SW 1271 (cell line): Measurements from ENCODE around the gene ZNF692.
A peak's percentile ranks its signal among the peaks of the same experiment; 100 is the strongest.

Source experiments
- DNase-seq, 2 experiments: peaks; one replicate each; lab custom pipeline; 2025; lab: John Stamatoyannopoulos, UW

Gene ZNF692

DNA sequence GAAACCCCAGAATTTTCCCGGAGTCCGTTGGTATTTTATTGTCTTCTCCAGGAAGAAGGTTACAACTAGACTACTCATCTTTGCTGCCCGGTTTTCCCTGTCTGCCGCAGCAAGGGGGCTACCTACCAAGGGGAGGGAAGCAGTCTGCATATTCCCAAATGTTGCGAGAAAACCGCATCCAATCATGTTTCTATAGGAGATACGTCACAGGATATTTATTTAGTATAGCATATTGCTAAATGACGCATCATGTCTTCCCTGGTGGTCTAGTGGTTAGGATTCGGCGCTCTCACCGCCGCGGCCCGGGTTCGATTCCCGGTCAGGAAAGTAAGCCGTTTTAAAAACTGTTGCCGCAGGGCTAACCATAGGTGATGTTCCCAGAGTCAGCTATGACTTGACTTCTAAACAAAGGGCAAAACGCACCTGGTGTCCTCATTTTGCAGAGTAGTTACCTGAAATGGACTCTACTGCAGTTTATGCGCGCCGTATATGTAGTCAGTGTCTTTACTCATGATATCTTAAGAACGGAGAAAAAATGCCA lies 15.2 kb upstream of the ZNF692 start:
- peak; percentile 99 to 100 for DNase-seq

DNA sequence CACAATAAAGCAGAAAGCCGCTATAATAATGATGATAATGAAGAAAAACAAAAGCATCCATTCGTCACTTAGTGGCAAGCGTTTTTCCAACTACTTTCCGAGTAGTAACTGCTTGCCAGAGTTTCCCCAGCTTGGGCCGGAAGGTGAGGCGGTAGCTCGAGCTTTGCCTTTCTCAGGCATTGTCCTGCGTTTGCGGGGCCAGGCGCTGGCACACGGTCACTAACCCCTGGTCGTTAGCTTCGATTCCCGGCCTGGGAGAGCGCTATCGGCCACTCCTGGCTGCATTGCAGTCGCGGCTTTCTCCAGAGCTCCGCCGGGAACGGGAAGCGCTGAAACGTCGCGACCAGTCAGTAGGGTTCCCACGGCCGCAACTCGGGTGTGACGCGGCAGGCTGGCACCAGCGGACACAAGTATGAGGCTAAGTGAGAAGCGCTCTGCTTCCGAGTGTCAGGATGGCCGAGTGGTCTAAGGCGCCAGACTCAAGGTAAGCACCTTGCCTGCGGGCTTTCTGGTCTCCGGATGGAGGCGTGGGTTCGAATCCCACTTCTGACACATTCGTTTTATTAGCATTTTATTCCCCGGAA lies 14.6 kb upstream of the ZNF692 start:
- DNase-seq: peak; percentile 99 to 100

DNA sequence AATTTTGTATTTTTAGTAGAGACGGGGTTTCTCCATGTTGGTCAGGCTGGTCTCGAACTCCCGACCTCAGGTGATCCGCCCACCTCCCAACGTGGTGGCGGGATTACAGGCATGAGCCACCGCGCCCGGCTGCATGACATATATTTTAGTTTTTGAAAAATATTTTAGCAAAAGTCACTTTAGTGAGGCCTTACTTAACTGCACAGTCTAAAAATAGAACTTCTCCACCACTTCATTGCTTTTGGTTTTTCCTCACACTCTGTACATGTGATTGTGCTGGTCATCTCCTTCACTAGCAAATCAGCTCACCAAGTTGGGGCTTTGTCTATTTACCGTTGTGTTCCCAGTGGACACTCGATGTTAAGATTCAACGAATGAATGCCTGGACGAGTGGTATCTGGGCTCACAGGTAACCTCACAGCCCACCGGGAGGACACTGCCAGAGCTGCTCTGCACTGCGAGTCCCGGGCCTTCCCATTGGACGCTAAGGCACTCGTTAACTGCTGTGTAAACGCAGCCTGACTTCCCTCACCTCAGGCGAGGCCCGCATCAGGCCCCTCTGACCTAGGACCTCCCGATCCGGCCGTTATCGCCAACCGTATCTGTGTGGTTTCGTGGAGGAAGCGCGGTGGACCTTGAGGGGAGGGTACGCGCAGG lies 14.0 kb upstream of the ZNF692 start:
- peak; percentile 68 to 90 for DNase-seq

DNA sequence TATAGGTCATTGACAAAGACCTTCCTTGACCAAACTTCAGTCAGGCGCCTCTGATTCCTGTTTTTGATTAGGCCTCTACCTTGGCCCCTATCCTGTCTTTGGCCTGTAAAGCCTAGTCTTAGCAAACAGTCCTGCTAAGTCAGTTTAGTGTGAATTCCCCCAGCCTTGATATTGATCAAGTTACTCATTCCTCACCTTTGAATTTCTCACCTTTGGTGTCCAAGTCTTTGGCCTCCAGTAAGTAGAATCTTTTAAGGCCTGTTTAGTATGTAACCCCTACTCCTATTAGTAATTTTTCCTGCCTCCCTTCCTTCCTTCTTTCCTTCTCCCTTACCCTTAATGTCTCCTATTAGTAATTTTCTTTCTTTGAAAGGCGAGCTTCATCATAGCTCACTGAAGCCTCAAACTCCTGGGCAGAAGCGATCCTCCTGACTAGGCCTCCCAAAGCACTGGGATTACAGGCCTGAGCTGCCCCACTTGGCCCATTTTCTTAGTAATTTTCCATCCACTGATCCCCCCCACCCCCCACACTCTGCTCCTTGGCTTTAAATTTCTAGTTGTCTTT lies 13.0 kb upstream of the ZNF692 start:
- DNase-seq: no peak

DNA sequence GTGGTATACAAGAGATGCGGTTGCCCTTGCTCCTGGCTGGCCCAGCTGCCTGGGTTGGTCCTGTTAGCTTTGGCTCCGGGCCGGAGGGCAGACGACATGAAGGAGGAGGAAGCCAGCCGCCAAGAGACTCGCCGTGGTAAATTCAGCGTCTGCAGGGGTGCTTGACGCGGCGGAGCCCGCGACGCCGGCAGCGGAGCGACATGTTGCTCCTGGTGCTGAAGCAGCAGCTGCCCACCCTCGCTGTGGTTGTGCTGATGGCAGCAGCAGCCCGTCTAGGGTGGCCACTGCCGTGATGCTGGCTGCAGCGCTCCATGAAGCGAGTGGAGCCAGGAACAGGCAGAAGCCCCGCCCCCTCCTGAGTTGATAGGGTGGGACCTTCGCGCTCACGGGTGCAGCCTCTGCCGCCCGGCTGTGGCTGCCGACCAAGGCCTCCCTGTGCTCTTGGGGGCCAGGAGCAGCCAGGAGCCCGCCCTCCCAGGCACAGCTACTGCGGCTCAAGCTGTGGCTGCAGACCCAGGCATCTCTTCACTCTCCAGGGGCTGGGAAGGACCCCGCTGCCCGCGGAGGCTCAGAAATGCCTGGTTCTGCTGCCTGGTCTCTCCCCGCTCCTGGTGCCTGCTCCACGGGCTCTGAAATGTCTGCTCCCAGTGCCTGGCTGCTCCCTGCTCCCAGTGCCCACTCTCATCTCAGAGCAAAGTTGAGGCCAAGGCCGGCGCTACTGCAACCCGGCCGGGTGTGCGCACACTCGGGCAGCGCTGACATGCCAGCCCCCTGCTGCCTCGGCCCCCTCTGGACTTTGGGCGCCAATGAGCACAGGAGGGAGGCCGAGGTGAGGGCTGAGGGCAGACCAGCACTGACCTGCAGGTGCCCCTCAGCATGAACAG lies 4.4 kb upstream of the ZNF692 start:
- peak; percentile 55 to 76 for DNase-seq

DNA sequence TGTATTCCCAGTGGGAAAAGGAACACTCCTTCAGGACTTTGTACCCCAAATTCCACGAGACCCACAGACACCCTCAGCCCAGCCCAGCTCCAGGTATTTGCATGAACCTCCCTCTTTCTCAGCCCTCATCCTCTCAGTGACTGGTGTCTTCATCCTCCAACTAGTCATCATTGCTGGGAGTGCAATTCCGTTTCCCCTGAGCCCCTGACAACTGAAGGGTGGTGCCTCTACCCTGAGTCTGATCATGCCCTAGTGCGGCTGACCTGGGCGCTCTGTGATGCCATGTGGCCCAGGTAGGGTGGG lies 3.8 kb upstream of the ZNF692 start:
- no peak for DNase-seq

DNA sequence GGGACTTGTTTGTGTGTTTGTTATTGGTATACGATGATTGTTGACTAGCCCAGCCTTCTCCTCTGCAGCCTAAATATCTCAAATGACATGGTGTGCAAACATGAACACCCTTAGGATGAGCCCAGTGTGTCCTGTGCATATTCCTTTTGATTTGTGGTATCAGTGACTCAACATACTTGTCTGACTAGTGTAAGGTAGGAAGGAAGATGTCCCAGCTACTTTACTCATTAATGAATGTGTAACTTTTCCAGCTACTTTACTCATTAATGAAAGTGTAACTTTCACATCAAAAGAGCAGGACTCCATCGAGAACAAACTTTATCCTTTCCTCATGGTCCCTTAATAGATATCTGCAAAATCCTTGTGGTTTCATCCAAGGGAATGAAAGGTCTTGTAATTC lies 2.7 kb upstream of the ZNF692 start:
- DNase-seq: no peak

DNA sequence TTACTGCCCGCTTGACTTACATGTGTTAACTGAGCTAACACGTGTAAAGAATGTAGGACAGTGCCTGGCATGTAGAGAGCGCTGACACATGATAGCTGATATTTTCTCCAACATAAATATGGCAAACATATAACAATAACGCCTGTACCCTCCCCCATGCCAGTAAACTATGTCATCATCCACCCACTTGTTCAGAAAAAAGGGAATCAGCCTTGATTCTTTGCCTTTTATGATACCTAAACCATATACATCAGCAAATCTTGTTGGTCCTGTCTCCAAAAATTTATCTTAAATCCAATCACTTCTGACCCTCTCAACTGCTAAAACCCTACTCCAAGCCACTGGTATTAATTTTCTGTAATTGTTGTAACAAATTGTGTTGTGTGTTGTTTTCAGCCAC lies 1.1 kb upstream of the ZNF692 start:
- DNase-seq: no peak

DNA sequence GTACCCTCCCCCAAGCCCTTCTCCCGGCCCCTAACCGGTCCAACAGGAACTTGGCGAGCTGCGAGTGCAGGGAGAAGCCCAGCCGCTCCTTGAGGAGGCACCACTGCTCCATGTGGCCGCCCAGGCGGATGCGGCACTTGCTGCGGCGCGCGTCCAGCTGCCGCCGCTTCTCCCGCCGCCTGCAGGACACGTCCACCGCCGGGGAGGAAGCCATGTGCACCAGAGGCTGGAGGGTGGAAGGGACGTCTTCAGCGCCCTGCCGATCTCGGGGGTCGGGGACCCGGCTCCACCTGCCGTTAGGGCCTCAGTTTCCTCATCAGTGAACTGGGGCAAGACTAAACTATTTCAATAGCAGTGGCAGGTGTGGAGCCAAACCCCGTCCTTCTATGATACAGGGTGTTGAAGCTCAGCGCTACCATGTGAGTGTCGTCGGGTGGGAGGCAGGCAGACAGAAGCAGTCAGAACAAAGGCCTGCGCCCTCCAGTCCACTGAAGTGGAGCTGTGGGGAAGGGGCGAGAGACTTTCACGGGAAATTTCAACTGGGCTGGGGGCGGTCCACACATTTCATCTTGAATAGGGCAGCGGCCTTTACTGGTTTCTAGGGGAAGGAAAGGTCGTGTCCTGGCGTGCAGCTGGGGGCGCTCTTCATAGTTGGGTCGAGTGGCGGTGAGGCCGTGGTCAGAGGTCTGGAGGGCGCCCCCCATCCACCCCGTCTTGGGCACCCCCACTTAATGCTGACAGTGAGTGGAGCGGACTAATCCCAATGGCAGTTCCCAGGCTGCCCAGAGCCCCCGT lies 592 bp downstream of the ZNF692 start:
- DNase-seq: peak; percentile 92 to 93

DNA sequence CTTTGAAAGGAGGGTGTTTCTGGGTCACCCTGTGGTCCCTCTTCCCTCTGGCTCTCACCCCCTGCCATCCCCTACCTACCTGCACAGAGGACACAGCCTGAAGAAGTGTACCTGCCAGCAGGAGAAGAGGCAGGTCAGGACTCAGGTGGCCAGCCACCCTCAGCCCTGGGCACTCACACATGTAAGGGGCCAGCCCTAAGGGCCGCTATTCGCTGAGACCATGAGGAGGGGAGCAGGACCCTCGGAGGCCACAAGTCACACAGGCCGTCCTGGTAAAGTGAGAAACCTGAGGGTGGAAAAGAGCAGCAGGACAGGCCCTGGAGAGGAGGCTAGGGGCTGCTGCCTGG lies 1.2 kb downstream of the ZNF692 start:
- DNase-seq: no peak

DNA sequence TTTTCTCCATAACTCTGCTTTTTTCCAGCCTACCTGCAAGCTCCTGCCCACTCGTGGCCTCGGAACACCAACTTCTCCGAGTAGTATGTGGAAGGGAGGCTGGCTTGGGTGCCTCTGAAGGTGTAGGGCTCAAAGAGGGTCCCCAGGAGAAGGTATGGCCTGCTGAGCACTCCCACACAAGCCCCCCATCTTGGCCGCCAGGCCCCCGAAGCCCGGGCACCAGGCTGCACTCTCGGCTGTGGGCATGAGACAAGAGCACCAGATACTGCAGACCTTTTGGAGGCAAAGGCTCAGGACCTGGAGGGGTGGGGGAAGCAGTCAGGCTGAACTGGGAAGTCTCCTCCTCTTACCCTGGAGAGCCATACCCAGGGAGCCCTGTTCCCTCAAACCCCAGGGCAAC lies 1.7 kb downstream of the ZNF692 start:
- no peak for DNase-seq

DNA sequence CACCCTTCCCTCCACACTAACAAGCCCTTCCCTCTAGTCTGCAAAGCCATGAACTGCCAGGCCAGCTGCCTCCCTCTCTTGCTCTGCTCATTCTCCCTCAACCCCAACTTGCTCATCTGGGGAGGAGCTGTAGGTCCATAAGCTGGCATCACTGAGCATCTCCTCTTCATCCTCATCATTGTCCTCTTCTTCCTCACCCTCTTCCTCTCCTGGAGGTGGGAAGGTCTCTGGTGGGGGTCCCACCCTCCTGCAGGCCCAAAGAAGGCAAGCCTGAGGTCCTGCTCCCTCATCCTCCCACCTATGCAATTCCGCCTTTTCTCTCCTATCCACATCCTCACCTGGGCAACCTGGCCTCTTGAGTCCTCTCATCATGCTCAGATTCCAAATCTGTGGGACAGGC lies 2.7 kb downstream of the ZNF692 start:
- no peak for DNase-seq

DNA sequence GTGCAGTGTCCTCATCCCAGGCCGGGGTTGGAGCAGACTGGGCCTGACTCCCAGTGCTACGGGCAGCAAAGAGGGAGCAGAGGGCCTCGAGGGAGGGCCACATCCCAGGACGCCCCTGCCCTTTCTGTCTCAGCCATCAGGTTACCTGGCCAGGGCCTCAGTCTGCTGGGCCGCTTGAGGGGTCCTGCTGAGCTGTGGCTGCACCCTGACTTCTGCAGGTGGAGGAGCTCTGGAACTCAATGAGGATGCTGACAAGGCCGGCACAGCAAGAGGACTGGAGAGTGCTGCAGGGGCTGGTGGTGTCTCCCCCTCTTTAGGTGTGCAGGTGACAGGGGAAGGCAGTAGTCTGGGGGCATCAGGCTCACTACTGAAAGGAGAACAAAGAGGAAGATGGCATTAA lies 3.3 kb downstream of the ZNF692 start:
- DNase-seq: no peak

DNA sequence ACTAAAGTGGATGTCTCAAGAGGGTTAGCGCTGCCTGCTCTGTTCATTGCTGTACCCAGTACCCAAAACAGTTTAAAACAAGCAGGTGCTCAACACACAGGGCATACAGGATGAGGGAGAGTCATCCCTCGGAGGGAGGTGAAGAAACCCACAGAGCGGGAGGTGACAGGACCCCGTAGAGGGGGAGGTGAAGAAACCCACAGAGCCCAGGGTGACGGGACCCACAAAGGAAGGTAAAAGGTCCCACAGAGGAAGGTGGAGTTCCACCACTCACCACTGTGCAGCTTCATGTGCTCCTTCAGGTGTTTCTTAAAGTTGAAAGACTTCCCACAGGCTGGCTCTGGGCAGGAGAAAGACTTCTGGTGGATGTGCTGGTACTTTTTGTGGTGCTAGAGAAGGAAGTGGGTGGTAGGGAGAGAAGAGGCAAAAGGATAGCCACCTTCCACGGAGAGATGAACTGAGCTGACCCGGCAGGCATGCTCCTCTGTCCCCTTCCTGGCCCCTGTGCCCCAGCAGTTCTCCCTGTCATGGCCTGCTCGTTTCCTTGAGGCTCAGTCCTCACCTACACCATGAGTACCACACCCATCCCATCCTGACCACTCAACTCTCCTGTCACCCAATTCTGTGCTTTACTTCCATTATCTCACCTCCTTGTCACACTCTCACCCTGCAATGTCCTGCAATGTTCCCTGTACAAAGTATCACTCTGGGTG lies 5.1 kb downstream of the ZNF692 start:
- no peak for DNase-seq

DNA sequence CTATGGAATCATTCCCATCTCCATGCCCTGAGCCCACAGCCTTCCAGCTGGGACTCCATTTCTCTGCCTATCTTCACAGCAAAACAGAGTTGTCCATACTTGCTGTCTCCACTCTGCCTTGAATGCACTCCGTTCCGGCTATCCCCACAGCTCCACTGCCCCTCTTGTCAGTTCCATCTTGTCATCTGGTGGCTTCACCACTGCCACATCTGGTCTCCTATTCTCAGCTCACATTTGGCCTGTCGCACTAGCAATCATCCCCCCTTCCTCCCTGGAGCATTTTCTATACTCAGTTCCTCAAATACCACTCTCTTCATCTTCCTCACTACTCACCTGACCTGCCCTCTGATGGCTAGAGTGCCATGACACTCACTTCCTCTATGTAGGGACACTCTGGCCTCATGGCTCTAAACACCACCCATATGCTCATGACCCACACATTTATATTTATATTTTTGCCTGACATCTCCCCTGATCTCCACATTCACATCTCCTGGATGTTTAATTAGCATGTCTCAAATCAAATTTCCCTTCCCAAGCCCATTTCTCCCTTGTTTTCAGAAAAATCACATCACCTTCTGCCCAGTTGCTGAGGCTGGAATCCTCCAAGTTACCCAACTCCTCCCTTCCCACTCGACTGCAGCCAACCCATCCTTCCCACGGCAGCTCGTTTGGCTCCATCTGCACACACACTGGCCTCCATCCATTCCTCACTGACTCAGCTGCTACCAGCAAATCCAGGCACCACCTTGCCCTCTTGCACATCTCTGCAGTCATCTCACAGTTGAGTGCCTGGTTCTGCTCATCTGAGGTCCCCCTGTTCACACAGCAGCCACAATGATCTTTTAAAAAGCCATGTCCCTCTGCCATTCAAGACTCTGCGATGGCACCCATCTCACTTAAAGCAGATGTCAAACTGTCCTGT lies 6.1 kb downstream of the ZNF692 start:
- no peak for DNase-seq

DNA sequence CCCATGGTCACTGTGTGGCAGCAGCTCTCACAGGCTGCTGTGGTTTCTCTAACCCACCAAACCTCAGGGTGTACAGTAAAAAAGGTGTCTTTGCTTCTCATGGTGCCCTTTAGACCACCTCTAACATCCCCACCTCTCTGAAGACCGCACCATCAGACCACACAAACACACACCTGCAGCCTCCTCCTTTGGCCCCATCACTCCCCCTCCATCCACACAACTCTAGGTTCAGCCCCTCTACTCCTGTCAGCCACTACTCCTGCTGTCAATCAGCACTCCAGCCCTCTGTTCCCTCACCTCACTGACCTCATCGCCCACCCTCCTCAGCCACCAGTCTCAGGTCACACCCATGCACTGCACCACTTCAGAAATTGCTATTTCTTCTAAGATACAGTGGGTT lies 7.5 kb downstream of the ZNF692 start:
- no peak for DNase-seq

DNA sequence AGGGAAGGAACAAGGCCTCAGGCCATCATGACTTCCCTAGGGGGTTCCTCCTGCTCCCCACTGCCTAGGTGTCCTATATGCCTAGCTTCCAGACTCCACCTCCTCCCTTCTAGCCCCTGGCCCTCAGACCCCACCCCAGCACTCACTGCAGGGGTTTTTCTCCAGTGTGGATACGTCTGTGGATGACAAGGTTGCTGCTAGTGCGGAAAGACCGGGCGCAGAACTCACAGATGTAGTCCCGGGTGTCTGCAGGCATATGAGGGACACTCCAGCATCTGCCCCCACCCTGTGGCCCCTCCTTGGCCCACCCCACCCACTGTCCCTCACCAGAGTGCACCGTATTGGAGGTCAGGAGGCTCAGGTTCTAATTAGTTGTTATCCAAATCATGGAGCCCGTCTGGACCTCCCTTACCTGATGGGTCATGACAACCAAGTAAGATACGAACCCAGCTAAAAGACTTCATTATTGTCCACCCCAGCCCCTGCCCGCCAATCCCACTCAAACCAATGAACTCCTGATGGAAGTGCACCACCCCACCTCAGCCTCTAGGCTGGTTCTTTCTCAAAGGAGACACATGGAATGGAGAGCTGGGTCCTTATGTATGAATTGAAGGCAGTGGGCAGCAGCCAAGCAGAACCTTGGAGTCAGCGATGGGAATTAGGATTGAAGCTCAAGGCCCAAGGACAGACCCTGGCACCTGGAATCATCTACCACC lies 8.2 kb downstream of the ZNF692 start:
- DNase-seq: no peak

DNA sequence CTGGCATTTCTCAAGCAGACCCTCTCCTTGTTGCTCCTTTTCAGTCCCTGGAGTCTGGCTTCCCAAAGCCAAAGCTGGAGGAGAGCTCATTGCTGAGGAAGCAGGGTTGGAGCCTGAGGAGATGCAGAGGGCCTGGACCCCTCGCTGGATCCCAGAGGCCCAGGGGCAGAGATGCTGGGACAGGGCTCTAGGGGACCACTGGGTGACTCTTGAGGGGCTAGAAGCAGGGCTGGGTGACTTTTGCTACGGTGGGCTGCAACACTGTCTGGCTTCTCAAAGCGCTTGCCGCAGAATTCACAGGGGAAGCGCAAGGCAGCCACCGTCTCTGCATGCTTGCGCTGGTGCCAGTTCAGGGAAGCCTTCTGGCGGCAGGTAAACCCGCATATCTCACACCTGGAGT lies 8.8 kb downstream of the ZNF692 start:
- DNase-seq: no peak

DNA sequence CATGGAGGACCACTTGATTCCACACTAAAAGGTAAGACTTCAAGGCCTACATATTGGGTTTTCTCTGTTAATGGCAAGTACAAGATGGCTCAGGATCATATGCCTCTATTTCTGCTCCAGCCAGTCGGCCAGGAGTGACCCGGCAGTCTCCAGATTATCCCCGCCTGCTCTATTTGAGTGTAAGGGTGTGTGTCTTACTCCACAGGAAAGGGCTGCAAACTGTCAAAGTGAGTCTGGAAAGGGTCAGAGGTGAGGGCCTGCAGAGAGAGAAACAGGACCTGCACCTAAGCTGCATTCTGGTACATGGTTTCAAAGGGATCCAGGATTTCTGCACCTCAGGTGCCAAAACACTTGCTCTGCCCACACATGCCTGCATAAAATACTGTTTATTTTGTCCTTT lies 9.2 kb downstream of the ZNF692 start:
- DNase-seq: no peak

DNA sequence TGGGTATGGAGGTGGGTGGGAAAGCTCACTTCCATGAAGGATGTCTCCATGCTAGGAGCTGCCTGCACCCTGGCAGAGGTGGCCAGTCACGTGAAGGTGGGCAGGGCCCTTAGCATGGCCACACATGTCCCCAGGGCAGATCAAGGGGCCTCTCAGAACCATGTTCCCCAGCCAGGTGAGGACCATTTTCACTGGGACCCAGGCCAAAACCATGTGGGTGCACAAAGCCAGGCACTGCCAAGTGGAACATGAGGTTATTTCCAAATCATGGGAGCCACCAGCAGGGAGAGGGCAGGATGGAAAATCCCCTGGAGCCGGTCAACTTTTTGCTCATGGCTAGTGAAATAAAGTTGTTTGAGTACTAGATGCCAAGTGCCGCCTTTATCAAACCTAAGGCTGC lies 9.7 kb downstream of the ZNF692 start:
- DNase-seq: no peak
